OCI-LY1 (cell line): ENCODE results near the gene XKR7.

Source experiments
- H2AFZ ChIP-seq: fragments of 200-600 bp; sonication (generic), shearing (Covaris generic); 2 replicates; pipeline ENCODE4 v1.6.0; 2014; ENCODE audit warnings: antibody characterized with exemption, mild to moderate bottlenecking, low read length
- H3F3A ChIP-seq: fragments of 200-600 bp; sonication (generic), shearing (Covaris generic); 2 replicates; pipeline ENCODE4 v1.6.0; 2014; ENCODE audit warnings: mild to moderate bottlenecking, antibody characterized with exemption, low read length, moderate library complexity; ENCODE audit not compliant: insufficient read depth
- H3K27ac ChIP-seq: fragments of 200-600 bp; sonication (generic); 2 replicates; pipeline ENCODE4 v1.5.1; 2014; ENCODE audit warnings: low read length, mixed run types, mild to moderate bottlenecking, low read depth; ENCODE audit not compliant: poor library complexity, severe bottlenecking
- H3K27me3 ChIP-seq: fragments of 200-600 bp; sonication (generic); 2 replicates; pipeline ENCODE4 v1.6.0; 2014; ENCODE audit warnings: antibody characterized with exemption, mild to moderate bottlenecking, low read length, moderate library complexity; ENCODE audit not compliant: insufficient read depth
- H3K36me3 ChIP-seq: fragments of 200-600 bp; sonication (generic); 2 replicates; pipeline ENCODE4 v1.6.1; 2014; ENCODE audit warnings: mild to moderate bottlenecking, antibody characterized with exemption, low read length, moderate library complexity, mixed read lengths; ENCODE audit not compliant: insufficient read depth
- H3K4me1 ChIP-seq: fragments of 200-600 bp; sonication (generic); 2 replicates; pipeline ENCODE4 v1.5.1; 2014; ENCODE audit warnings: mild to moderate bottlenecking, low read length, moderate library complexity; ENCODE audit not compliant: insufficient read depth, severe bottlenecking
- H3K4me2 ChIP-seq: fragments of 200-600 bp; sonication (generic), shearing (Covaris generic); 2 replicates; pipeline ENCODE4 v1.6.1; 2014; ENCODE audit warnings: low read length
- H3K4me3 ChIP-seq: fragments of 200-600 bp; sonication (generic); 2 replicates; pipeline ENCODE4 v1.5.1; 2014; ENCODE audit warnings: low read length, low read depth, mild to moderate bottlenecking, mixed read lengths; ENCODE audit not compliant: poor library complexity, severe bottlenecking
- H3K79me2 ChIP-seq: fragments of 200-600 bp; shearing (Covaris generic); 2 replicates; pipeline ENCODE4 v1.6.1; 2016; ENCODE audit warnings: mixed run types, low read length, mixed read lengths; ENCODE audit not compliant: insufficient read depth
- H3K9ac ChIP-seq: fragments of 200-600 bp; sonication (generic), shearing (Covaris generic); 2 replicates; pipeline ENCODE4 v1.6.1; 2014; ENCODE audit warnings: mild to moderate bottlenecking, low read length, mixed read lengths
- H3K9me2 ChIP-seq: fragments of 200-600 bp; sonication (generic), shearing (Covaris generic); 2 replicates; pipeline ENCODE4 v1.6.1; 2014; ENCODE audit warnings: low read depth, mild to moderate bottlenecking, low read length, mixed read lengths
- H3K9me3 ChIP-seq: fragments of 200-600 bp; shearing (Covaris generic); 2 replicates; pipeline ENCODE4 v1.6.1; 2014; ENCODE audit warnings: low read length, mixed read lengths
- H4K20me1 ChIP-seq: fragments of 200-600 bp; sonication (generic), shearing (Covaris generic); 2 replicates; pipeline ENCODE4 v1.6.0; 2016; ENCODE audit warnings: mild to moderate bottlenecking, low read length; ENCODE audit not compliant: insufficient read depth
- CTCF ChIP-seq: fragments of 200-600 bp; sonication (generic), shearing (Covaris generic); IDR thresholded peaks from 2 replicates; pipeline ENCODE4 v1.5.1; 2017; ENCODE audit warnings: mild to moderate bottlenecking, antibody characterized with exemption, low read length, moderate library complexity, mixed read lengths
- EZH2 ChIP-seq: fragments of 200-600 bp; sonication (generic), shearing (Covaris generic); IDR thresholded peaks from 2 replicates; pipeline ENCODE4 v1.8.0; 2017; ENCODE audit warnings: borderline replicate concordance, mixed run types, mild to moderate bottlenecking, antibody characterized with exemption, low read length, moderate library complexity, mixed read lengths

XKR7 gene

GRCh38 chr20:31956556-31957526 lies 11.1 kb upstream of the XKR7 start:
- Histone ChIP-seq H3K79me2 (no peaks in the 10 kb centered on the region), H2AFZ (no peak overlapping the region), H3K9ac (no peak overlapping the region), H3K36me3 (no peaks in the 10 kb centered on the region), H3K9me2 (no peaks in the 10 kb centered on the region), H3K4me3 (no peak overlapping the region), H3K27me3 (no peaks in the 10 kb centered on the region), H3F3A (no peaks in the 10 kb centered on the region), H3K9me3 (no peaks in the 10 kb centered on the region), H3K4me1 (no peaks in the 10 kb centered on the region), H3K27ac (no peak overlapping the region), H4K20me1 (no peaks in the 10 kb centered on the region), H3K4me2 (no peak overlapping the region)
- TF ChIP-seq EZH2: no peak
- TF ChIP-seq CTCF: no peak

GRCh38 chr20:31962761-31963160 lies 5.2 kb upstream of the XKR7 start:
- H3K27me3 ChIP-seq: no peaks in the 10 kb centered on the region

GRCh38 chr20:31963889-31964288 lies 4.1 kb upstream of the XKR7 start:
- no peaks in the 10 kb centered on the region for H4K20me1 ChIP-seq
- no peak overlapping the region for H2AFZ ChIP-seq
- H3K4me1 ChIP-seq: no peaks in the 10 kb centered on the region
- no peak for TF ChIP-seq CTCF
- no peak for TF ChIP-seq EZH2
- H3K79me2 ChIP-seq: no peaks in the 10 kb centered on the region
- H3K4me2 ChIP-seq: no peak overlapping the region
- no peak overlapping the region for H3K9ac ChIP-seq
- H3F3A ChIP-seq: no peaks in the 10 kb centered on the region
- H3K9me2 ChIP-seq: no peaks in the 10 kb centered on the region
- no peak overlapping the region for H3K4me3 ChIP-seq
- H3K27me3 ChIP-seq: no peaks in the 10 kb centered on the region
- no peaks in the 10 kb centered on the region for H3K9me3 ChIP-seq
- H3K27ac ChIP-seq: no peak overlapping the region
- no peaks in the 10 kb centered on the region for H3K36me3 ChIP-seq

More at GRCh38 chr20:31962761-31963160, 5.2 kb upstream of the XKR7 start:
- no peak overlapping the region for H3K4me3 ChIP-seq
- H3K9me3 ChIP-seq: no peaks in the 10 kb centered on the region
- no peaks in the 10 kb centered on the region for H3K9me2 ChIP-seq
- no peaks in the 10 kb centered on the region for H3K4me1 ChIP-seq
- H3K27ac ChIP-seq: no peak overlapping the region
- no peaks in the 10 kb centered on the region for H3F3A ChIP-seq
- no peak overlapping the region for H3K9ac ChIP-seq
- no peaks in the 10 kb centered on the region for H4K20me1 ChIP-seq
- TF ChIP-seq EZH2: no peak
- no peak for TF ChIP-seq CTCF
- H3K79me2 ChIP-seq: no peaks in the 10 kb centered on the region
- no peak overlapping the region for H3K4me2 ChIP-seq
- no peak overlapping the region for H2AFZ ChIP-seq
- H3K36me3 ChIP-seq: no peaks in the 10 kb centered on the region
